WTC11 (cell line): ENCODE results near the gene ADAP1. TPM values are rescaled to one million over a fixed set of nuclear protein-coding genes. Genes with fewer than 3 reads are reported as not detected.

ENCODE experiments used
- AFF4 ChIP-seq: sonication (generic); formaldehyde crosslinking; IDR thresholded peaks from 2 replicates; pipeline ENCODE4 v1.8.1; 2023; ENCODE audit warnings: mild to moderate bottlenecking, missing genetic modification reagents, borderline replicate concordance
- ATF3 ChIP-seq: sonication (generic); formaldehyde crosslinking; conservative IDR thresholded peaks from 2 replicates; pipeline ENCODE4 v1.8.1; 2022; ENCODE audit warnings: mild to moderate bottlenecking, missing genetic modification reagents
- CBFB ChIP-seq: sonication (generic); formaldehyde crosslinking; IDR thresholded peaks from 2 replicates; pipeline ENCODE4 v1.8.1; 2022; ENCODE audit warnings: mild to moderate bottlenecking, low read depth, missing genetic modification reagents
- E2F4 ChIP-seq: sonication (generic); formaldehyde crosslinking; IDR thresholded peaks from 2 replicates; pipeline ENCODE4 v1.8.1; 2022; ENCODE audit warnings: low read depth, mild to moderate bottlenecking, moderate library complexity, missing genetic modification reagents, borderline replicate concordance
- EMX1 ChIP-seq: fragments of 250-450 bp; sonication (Bioruptor Pico); IDR thresholded peaks from 2 replicates; pipeline ENCODE4 v1.8.0; 2021; ENCODE audit warnings: mild to moderate bottlenecking
- ETV6 ChIP-seq: sonication (generic); formaldehyde crosslinking; IDR thresholded peaks from 2 replicates; pipeline ENCODE4 v1.8.1; 2022; ENCODE audit warnings: mild to moderate bottlenecking, missing genetic modification reagents
- GABPB1 ChIP-seq: sonication (generic); formaldehyde crosslinking; IDR thresholded peaks from 2 replicates; pipeline ENCODE4 v1.8.1; 2023; ENCODE audit warnings: mild to moderate bottlenecking, missing genetic modification reagents
- IRF2 ChIP-seq: sonication (generic); formaldehyde crosslinking; IDR thresholded peaks from 2 replicates; pipeline ENCODE4 v1.8.0; 2022; ENCODE audit warnings: low read depth, missing genetic modification reagents, borderline replicate concordance
- KAT7 ChIP-seq: sonication (generic); formaldehyde crosslinking; IDR thresholded peaks from 2 replicates; pipeline ENCODE4 v1.8.1; 2023; ENCODE audit warnings: missing genetic modification reagents, mild to moderate bottlenecking, borderline replicate concordance
- NFE2L1 ChIP-seq: sonication (generic); formaldehyde crosslinking; IDR thresholded peaks from 2 replicates; pipeline ENCODE4 v1.8.1; 2023; ENCODE audit warnings: missing genetic modification reagents
- NR2C2 ChIP-seq: sonication (generic); formaldehyde crosslinking; IDR thresholded peaks from 2 replicates; pipeline ENCODE4 v1.8.0; 2022; ENCODE audit warnings: mild to moderate bottlenecking, missing genetic modification reagents
- RORB ChIP-seq: fragments of 250-450 bp; sonication (Bioruptor Pico); IDR thresholded peaks from 2 replicates; pipeline ENCODE4 v1.9.0; 2021; ENCODE audit warnings: mild to moderate bottlenecking
- SMAD4 ChIP-seq: sonication (generic); formaldehyde crosslinking; IDR thresholded peaks from 2 replicates; pipeline ENCODE4 v1.8.0; 2022; ENCODE audit warnings: mild to moderate bottlenecking, missing genetic modification reagents
- TCF7 ChIP-seq: sonication (generic); formaldehyde crosslinking; IDR thresholded peaks from 2 replicates; pipeline ENCODE4 v1.8.0; 2022; ENCODE audit warnings: mild to moderate bottlenecking, low read depth, missing genetic modification reagents, moderate library complexity
- TEAD1 ChIP-seq: sonication (generic); formaldehyde crosslinking; IDR thresholded peaks from 2 replicates; pipeline ENCODE4 v1.8.0; 2022; ENCODE audit warnings: mild to moderate bottlenecking, missing genetic modification reagents
- TEAD4 ChIP-seq: sonication (generic); formaldehyde crosslinking; IDR thresholded peaks from 2 replicates; pipeline ENCODE4 v1.8.0; 2022; ENCODE audit warnings: mild to moderate bottlenecking, missing genetic modification reagents
- USF2 ChIP-seq: sonication (generic); formaldehyde crosslinking; IDR thresholded peaks from 2 replicates; pipeline ENCODE4 v1.8.1; 2023; ENCODE audit warnings: mild to moderate bottlenecking, missing genetic modification reagents, moderate library complexity
- ZBTB21 ChIP-seq: sonication (generic); formaldehyde crosslinking; IDR thresholded peaks from 2 replicates; pipeline ENCODE4 v1.8.1; 2023; ENCODE audit warnings: mild to moderate bottlenecking, missing genetic modification reagents, borderline replicate concordance
- ZNF232 ChIP-seq: sonication (generic); formaldehyde crosslinking; IDR thresholded peaks from 2 replicates; pipeline ENCODE4 v1.8.0; 2022; ENCODE audit warnings: mild to moderate bottlenecking, missing genetic modification reagents
- ZNF425 ChIP-seq: fragments of 250-450 bp; sonication (Bioruptor Pico); conservative IDR thresholded peaks from 2 replicates; pipeline ENCODE4 v1.9.0; 2021; ENCODE audit warnings: mild to moderate bottlenecking
- total RNA-seq: library from RNA; stranded (reverse); gene quantifications from 3 replicates; pipeline ENCODE4 v1.2.3, GENCODE V29; 2021
- TF ChIP-seq, protein P1 (sequence below): sonication (generic); formaldehyde crosslinking; IDR thresholded peaks from 2 replicates; pipeline ENCODE4 v1.8.0; 2023; ENCODE audit warnings: missing genetic modification reagents, mild to moderate bottlenecking, borderline replicate concordance
- TF ChIP-seq, protein P2 (sequence below): fragments of 250-450 bp; sonication (Bioruptor Pico); IDR thresholded peaks from 2 replicates; pipeline ENCODE4 v2.1.2; 2022; ENCODE audit warnings: mild to moderate bottlenecking, moderate library complexity

The ADAP1 gene
- total RNA-seq, 1 experiment from 2014 or later = 4.3 TPM

DNA sequence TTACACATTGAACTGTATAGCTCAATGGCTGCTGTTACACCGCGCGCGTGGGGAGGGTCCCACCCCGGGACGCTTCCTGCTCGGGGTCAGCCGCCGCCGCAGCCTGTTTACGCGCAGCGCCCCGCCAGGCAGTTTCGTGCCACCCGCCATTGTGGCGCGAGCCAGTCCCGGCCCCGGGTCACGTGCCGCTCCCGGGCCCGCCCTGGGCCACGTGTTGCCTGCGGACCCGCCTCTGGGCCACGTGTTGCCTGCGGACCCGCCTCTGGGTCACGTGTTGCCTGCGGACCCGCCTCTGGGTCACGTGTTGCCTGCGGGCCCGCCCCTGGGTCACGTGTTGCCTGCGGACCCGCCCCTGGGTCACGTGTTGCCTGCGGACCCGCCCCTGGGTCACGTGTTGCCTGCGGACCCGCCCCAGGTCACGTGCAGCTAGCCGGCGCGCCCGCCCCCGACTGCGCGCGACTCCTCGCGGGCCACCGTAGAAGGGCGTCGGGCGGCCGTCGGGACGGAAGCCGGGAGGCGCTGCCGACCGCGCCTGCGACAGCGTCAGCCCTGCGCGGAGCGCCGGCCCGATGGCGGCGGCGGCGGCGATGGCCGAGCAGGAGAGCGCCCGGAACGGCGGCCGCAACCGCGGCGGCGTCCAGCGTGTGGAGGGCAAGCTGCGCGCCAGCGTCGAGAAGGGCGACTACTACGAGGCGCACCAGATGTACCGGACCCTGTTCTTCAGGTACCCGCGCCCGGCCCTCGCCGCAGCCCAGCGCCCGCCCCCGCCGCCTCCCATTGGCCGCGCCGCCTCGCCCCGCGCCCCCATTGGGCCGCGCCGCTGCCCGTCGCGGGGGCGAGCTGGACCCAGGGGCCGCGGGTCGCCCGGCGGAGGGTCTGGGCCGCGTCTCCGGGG is 78.2 kb downstream of the ADAP1 start, which contains the start of gene GET4 (continued):
- TF ChIP-seq NFE2L1 (CRISPR knock-in tag) (peak; percentile 88; the same call in 1 of the 2 replicates), TEAD1 (CRISPR knock-in tag) (peak; percentile 90), EMX1 (CRISPR knock-in tag) (no peak), ATF3 (peak; percentile 68; the same call in 1 of the 2 replicates), IRF2 (peak; percentile 76; the same call in 1 of the 2 replicates), GABPB1 (CRISPR knock-in tag) (no peak), SMAD4 (CRISPR knock-in tag) (peak; percentile 78; the same call in 1 of the 2 replicates), ZNF232 (CRISPR knock-in tag) (peak; percentile 98), TEAD4 (CRISPR knock-in tag) (peak; percentile 64), ZBTB21 (CRISPR knock-in tag) (peak; percentile 80), KAT7 (CRISPR knock-in tag) (no peak), TCF7 (CRISPR knock-in tag) (no peak), USF2 (CRISPR knock-in tag) (peak; percentile 100), NR2C2 (peak; percentile 69), E2F4 (peak; percentile 85; the same call in 1 of the 2 replicates), CBFB (CRISPR knock-in tag) (no peak; the same call in 1 of the 2 replicates), AFF4 (CRISPR knock-in tag) (0 out of 2 replicates have a peak, but pooled peaks have one; percentile 53), RORB (CRISPR knock-in tag) (no peak), ZNF425 (CRISPR knock-in tag) (no peak), ETV6 (peak; percentile 97)
- TF ChIP-seq, protein P1, sequence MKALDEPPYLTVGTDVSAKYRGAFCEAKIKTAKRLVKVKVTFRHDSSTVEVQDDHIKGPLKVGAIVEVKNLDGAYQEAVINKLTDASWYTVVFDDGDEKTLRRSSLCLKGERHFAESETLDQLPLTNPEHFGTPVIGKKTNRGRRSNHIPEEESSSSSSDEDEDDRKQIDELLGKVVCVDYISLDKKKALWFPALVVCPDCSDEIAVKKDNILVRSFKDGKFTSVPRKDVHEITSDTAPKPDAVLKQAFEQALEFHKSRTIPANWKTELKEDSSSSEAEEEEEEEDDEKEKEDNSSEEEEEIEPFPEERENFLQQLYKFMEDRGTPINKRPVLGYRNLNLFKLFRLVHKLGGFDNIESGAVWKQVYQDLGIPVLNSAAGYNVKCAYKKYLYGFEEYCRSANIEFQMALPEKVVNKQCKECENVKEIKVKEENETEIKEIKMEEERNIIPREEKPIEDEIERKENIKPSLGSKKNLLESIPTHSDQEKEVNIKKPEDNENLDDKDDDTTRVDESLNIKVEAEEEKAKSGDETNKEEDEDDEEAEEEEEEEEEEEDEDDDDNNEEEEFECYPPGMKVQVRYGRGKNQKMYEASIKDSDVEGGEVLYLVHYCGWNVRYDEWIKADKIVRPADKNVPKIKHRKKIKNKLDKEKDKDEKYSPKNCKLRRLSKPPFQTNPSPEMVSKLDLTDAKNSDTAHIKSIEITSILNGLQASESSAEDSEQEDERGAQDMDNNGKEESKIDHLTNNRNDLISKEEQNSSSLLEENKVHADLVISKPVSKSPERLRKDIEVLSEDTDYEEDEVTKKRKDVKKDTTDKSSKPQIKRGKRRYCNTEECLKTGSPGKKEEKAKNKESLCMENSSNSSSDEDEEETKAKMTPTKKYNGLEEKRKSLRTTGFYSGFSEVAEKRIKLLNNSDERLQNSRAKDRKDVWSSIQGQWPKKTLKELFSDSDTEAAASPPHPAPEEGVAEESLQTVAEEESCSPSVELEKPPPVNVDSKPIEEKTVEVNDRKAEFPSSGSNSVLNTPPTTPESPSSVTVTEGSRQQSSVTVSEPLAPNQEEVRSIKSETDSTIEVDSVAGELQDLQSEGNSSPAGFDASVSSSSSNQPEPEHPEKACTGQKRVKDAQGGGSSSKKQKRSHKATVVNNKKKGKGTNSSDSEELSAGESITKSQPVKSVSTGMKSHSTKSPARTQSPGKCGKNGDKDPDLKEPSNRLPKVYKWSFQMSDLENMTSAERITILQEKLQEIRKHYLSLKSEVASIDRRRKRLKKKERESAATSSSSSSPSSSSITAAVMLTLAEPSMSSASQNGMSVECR = peak; percentile 95
- TF ChIP-seq, protein P2, sequence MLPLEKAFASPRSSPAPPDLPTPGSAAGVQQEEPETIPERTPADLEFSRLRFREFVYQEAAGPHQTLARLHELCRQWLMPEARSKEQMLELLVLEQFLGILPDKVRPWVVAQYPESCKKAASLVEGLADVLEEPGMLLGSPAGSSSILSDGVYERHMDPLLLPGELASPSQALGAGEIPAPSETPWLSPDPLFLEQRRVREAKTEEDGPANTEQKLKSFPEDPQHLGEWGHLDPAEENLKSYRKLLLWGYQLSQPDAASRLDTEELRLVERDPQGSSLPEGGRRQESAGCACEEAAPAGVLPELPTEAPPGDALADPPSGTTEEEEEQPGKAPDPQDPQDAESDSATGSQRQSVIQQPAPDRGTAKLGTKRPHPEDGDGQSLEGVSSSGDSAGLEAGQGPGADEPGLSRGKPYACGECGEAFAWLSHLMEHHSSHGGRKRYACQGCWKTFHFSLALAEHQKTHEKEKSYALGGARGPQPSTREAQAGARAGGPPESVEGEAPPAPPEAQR (CRISPR knock-in tag) = no peak
